Measurements from ENCODE around the gene KASH5.

Gene KASH5

DNA sequence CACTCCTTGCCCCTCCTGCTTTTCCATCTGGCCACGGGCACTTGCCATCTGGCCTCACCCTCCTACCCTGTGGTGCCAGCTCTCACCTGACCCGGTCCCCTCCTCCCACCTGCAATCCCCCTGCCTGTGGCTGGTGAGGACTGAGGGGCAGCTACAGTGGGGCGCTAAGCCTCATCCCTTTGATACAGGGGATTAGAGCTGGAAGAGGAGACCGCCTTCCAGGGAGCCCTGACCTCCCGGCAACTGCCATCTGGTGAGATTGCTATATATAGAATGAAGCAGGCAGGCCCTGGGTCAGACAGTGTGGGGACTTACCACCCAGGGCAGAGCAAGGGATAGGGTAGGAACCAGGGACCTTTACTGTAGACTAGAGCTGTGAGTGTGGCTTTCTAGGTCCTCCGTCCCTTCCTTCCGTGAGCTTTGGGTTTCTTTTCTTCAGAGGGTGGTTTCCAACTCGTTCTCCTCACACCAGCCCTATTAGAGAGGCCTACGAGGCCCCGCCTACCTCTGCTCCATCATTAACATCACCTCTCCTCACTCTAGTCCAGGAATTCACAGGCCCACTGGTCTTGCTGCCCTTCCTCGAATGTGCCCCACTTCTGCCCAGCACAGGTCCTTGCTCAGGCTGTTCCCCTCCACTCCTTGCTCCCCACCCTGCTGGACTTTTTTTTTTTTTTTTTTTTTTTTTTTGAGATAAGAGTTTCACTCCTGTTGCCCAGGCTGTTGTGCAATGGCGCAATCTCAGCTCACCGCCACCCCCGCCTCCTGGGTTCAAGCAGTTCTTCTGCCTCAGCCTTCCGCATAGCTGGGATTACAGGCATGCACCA, 7.7 kb downstream of the KASH5 start:
- DNase-seq (ENCODE audit: low read depth), result no peak

DNA sequence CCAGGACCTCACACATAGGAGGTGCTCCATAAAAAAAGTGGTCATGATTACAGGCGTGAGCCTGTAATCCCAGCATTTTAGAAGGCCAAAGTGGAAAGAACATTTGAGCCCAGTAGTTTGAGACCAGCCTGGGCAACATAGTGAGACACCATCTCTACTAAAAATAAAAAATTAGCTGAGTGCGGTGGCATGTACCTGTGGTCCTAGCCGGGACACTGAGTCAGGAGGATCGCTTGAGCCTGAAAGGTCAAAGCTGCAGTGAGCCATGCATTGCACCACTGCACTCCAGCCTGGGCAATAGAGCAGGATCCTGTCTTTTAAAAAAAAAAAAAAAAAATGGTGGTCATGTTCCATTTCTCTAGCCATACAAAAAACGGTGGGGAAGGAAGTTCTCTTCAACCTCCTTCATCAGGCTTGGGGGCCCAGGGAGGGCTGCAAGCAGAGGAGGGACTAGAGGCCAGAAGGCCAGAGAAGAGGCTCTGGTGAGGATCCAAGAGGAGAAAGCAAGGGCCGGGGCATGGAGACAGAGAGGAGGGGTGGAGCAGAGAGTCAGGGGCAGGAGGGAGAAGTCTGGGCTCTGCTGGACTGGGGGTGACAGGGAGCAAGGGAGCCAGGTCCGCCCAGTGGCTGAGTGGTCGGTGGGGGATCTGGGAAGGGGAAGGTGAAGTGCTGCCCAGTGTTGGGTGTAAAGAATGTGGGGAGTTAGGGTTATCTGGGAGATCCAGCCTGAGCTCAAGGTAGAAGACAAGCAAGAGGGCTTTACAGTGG, 8.9 kb downstream of the KASH5 start:
- no peak for DNase-seq (ENCODE audit: low read depth)

DNA sequence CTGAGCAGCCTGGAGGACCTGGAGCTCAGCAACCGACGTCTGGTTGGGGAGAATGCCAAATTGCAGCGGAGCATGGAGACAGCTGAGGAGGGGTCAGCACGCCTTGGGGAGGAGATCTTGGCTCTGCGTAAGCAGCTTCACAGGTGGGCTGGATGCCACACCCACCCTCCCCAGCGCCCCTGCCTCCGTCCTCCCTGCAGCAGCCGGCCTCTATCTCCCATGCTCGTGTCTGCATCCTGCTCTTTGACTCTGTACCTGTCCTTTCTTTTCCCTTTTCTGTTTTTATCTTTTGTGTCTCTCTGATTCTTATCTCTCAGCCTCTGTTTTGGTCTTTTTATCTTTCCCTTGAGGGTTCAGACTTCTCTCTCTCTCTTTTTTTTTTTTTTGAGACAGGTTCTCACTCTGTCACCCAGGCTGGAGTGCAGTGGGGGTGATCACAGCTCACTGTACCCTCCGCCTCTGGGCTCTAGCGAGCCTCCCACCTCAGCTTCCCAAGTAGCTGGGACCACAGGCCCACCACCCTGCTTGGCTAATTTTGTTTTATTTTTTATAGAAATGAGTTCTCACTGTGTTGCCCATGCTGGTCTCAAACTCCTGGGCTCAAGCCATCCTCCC, 10.1 kb downstream of the KASH5 start:
- DNase-seq (ENCODE audit: low read depth), result no peak

DNA sequence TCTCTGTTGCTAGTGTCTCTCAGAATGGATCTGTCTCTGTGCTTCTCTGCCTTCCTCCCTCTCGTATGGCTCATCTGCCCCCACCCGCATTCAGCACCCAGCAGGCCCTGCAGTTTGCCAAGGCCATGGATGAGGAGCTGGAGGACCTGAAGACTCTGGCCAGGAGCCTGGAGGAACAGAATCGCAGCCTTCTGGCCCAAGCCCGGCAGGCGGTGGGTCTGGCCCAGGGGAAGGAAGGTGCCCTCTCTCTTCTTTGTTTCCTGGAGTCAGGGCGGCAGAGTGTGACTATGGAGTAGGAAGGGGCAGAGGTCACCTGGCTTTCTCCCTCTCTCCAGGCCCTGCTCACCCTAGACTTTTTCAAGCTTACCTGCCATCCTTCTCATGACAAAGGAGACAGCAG, 10.9 kb downstream of the KASH5 start:
- DNase-seq (ENCODE audit: low read depth), result no peak

DNA sequence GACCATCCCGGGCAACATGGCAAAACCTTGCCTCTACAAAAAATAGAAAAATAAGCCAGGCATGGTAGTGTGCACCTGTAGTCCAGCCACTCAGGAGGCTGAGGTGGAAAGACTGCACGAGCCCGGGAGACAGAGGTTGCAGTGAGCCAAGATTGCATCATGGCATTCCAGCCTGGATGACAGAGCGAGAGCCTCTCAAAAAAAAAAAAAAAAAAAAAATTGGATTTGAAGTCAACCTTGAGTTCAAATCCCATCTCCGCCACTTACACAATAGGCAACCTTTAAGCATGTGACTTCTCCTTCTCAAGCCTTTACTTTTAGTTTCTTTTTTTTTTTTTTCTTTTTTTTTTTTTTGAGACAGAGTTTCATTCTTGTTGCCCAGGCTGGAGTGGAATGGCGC, 12.0 kb downstream of the KASH5 start:
- no peak for DNase-seq (ENCODE audit: low read depth)

DNA sequence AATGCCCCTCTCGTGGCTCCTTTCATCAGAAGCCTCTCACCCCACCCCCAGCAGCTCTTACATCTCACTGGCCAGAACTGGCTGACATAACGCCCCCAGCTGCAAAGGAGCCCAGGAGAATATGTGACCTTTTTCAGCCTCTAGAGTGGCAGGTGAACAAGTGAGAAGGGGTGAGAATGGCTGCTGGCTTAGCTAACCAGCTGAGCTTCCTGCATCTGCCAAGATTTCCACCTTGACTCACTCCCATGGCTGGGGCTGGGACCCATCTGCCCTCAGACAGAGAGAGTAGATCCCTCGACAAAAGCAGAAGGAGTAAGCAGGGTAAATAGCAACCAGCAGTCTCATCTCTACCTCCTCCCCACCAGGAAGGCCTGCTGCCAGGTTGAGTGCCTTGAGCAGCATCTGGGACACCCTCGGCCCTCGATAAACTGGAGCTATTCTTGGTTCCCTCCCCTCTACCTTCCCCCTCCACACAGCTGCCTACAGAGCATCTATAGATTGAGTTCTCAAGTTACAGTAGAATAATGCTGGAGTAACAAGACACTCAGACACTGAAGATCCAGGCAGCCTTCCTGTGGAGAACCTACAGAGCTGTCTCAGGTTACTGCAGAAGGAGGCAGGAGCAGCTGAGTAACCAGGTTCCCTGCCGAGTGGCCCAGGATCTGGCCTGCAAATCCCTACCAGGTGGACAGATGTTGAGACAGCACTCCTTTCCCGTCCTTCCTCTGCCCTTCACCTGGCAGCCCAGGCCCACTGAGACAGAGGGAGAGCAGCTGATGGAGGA, 15.5 kb downstream of the KASH5 start:
- no peak for DNase-seq (ENCODE audit: low read depth)

DNA sequence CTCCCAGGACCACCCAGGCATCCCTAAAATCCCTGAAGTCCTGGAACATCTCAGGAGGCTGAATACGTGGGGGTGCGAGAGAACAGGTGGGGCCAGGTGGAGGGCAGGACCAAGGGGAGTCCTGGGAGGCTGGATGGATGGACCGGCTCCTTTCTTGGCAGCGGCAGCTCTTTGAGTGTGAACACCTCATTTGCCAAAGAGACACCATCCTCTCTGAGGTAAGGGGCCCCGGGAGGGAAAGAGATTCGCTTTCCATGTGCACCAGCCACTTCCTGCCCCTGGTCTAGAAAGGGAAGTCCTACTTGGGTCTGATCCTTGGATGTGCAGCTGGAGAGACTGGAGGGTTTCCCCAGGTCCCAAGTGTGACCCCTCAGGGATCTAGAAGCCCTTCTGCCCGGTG, 19.0 kb downstream of the KASH5 start:
- no peak for DNase-seq (ENCODE audit: low read depth)

DNA sequence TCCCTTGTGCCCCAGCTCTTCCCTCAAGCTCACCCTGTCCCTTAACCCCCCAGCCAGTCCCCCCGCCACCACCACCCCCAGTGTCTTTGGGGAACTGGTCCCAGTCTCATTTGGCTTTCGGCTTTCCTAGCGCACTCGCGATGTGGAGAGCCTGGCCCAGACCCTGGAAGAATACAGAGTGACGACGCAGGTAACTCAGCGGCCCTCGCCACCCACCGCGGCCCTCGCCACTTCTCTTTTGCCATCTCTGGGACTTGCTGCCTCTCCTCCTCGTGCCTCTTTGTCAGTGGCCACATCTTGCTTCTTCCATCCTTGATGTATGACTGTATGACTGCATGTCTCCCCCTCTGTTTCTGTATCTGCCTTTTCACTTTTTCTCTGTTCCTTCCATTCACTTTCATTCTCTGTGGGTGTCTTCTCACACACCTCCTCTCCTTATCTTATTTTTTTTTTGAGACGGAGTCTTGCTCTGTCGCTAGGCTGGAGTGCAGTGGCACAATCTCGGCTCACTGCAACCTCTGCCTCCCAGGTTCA, 19.5 kb downstream of the KASH5 start:
- no peak for DNase-seq (ENCODE audit: low read depth)

DNA sequence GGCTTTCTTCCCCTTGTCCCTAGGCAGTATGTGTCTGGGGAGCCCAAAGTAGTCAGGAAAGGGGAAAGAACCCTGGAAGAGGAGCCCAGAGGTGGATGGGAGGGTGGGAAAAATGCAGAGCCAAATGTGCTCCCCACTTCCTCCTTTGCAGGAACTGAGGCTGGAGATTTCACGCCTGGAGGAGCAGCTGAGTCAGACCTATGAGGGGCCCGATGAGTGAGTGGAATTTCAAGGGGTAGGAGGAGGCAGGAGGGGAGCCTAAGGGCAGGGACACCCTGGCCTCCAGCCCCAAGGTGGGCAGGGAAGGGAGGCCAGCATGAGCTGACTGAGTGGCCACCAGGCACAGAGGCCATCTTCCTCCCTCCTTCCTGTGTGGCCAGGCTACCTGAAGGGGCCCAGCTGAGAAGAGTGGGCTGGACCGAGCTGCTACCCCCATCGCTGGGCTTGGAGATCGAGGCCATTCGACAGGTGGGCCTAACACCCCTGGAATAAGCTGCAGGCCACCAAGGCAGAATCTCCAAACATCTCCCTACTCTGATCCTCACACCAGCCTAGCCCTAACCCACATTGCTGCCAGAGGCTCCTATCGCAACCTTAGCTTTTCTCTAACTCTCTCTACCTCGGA, 20.9 kb downstream of the KASH5 start:
- no peak for DNase-seq (ENCODE audit: low read depth)

DNA sequence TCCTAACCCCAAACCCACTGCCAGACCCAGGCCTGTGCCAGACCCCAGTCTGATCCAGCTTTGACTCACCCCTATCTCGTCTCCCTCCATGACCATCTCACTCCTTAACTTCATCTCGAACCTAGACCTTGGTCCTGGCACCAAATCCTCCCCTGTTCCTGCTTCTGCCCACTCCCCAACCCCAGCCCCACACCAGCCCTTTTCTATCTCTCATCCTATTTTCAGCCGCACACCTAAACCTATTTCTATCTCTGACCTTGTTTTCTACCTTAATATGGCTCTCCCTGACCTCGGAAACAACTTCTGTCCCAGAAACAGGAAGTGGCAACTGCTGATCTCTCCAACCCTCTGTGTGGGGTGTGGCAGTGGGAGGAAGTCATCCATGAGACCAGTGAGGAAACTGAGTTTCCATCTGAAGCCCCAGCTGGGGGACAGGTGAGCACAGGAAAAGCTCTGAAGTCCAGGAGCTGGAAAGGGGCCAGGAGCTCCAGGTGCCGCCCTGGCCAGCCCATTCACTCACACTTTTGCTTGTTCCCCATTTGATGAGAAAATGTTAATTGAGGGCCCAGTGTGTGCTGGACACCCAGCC, 21.5 kb downstream of the KASH5 start:
- DNase-seq (ENCODE audit: low read depth), result no peak

DNA sequence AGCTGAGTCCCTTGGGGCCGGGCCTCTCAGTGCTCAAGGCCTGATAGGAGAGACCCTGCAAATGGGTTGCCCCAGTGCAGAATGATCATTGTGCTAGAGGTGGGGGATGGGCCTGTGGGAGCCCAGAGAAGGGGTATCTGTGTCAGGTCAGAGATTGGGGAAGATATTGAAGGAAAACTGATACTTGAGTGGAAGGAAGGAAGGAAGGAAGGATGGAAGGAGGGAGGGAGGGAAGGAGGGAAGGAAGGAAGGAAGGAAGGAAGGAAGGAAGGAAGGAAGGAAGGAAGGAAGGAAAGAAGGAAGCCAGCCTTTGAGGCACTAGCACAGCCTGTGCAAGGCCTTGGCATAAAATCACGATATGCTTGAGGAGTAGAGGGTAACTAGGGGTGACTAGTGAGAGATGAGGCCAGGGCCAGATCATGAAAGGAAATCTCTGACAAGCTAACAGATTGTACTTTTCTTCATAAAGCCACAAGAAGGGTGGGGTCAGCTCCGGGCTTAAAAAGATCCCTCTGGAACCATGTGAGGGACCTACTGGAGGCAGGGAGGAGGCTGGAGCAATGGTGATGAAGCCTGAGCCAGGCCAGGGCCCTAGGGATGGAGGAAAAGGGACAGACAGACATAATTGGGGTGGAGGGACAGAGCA, 23.8 kb downstream of the KASH5 start:
- no peak for DNase-seq (ENCODE audit: low read depth)

DNA sequence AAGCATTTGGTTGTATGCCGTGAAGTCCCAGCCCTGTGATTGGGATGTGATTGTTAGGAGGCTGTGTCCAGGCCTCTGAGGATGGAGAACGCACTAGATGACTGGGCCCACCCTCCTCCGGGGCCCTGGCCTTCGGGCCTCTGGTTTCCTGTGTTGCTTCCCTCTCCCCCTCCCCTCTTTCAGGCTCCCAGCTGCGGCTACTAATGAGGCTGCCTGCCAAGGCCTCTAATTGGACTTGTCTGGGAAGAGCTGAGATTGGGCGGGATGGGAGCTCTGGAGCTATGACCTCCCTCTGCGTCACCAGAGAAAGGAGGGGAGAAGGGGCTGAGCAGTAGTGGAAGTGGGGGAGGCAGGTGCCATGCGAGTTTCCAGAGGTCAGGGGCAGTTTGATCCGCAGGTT, 25.3 kb downstream of the KASH5 start:
- no peak for DNase-seq (ENCODE audit: low read depth)

DNA sequence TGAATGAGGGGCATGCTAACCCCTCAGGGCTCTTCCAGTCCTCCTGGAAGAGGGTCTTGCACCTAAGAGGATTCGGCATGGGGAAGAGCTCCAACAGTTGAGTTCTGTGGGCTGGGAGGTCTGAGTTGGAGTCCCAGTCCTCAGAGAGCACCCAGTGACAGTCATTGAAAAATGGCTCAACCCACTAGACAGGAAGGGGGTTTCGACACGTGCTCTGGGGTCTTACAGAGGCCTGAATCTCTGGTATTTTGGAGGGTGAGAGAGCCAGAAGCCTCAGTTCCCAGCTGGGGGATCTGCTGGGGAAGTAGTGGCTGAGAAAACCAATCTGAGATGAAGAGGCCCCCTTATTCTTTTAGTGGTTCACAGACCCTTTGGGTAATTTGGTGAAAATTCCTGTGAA, 26.2 kb downstream of the KASH5 start:
- DNase-seq (ENCODE audit: low read depth), result no peak

DNA sequence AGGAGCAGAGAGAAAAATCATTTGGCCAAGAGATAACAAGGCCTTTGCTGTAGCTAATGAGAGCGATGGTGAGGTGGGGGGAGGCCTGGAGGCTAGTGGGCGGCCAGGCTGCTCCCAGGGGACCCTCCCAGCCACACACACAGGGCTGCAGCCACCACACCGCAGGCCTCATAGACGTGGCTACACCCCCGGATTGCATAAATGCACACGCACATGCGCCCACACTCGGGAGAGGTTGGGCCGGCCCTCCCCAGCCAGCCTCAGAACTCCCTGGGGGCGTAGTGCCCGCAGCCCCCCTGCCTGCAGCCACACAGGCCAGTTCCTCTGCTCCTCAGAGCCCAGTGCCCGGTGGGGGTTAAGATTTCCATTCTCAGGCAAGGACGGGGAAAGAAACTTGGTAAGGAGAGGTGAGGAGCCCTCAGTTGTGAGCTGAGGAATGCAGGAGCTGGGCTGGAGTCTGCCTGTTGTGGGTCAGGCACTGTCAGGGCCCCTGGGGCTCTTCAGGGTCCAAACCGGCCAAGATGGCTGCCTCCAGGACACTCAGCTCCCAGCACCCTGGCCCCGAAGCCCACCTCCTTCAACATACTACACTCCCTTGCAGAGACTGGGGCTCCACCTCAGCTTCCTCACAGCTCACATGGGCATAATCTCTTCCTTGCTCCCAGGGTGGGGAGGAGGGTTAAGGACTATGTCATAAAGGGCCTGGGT, 27.2 kb downstream of the KASH5 start:
- DNase-seq (ENCODE audit: low read depth), result no peak

DNA sequence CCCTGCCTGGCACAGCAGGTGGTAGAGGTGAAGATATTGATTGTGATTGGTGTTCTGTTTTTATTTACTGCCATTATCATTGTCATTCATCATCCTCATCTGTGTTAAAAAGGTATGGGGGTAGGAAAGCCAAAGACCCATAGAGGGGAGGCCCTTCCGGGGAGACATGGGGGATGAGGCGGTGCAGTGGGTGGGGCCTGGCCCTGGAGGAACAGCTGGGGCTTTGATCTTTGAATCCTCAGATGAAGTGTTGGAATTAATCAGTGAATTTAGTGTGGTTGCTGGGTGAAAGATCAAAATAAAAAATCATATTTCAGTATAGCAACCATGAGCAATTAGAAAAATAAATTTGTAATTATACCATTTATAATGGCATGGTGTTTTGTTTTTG, 27.8 kb downstream of the KASH5 start:
- no peak for DNase-seq (ENCODE audit: low read depth)

DNA sequence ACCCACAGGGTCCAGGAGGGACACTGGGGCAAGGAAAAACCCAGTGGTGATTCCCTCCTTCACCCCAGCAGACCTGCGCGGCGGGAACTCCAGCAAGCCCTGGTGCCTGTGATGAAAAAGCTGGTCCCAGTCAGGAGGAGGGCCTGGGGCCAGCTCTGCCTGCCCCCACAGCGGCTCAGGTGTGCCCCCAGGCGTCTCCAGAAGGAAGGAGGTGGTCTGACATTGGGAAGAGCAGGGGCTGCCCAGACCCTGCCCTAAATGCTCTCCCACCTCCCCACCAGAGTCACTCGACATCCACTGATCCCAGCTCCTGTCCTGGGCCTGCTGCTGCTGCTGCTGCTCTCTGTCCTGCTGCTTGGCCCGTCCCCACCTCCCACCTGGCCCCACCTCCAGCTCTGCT, 29.0 kb downstream of the KASH5 start:
- no peak for DNase-seq (ENCODE audit: low read depth)

DNA sequence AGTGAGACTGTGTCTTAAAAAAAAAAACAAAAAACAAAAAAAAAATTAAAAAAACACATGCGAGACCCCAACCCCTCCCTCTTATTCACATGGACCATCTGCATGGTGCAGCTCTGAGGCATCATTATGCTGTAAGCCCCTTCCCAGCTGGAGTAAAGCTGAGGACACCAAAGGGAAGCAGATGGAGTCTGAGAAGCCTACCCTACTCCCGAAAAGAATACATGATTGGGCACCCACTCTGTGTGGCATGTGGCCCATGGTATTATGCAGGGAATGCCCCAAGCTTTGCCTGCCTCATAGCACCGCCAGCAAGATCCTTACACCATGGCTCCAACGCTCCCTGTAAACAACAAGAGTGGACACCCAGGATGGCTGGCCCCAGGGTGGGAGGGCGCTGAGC, 30.5 kb downstream of the KASH5 start:
- DNase-seq (ENCODE audit: low read depth), result no peak

DNA sequence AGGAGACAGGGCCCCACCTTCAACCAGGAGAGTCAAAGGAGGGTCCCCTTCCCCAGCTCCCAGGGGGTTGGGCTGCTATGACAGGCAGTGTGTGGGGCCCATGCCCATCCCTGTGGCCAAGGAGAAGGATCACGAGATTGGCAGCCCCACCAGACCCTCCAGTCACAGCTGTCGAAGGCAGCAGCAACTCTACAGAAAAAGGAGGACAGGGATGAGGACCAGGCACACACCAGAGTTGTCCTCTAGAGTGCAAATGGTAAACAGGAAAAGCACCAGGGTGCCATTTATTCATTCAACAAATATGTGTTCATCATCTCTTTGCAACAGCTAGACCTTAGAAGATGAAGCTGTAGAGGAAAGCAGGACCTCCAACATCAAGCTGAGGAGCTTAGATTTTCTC, 31.1 kb downstream of the KASH5 start:
- no peak for DNase-seq (ENCODE audit: low read depth)

DNA sequence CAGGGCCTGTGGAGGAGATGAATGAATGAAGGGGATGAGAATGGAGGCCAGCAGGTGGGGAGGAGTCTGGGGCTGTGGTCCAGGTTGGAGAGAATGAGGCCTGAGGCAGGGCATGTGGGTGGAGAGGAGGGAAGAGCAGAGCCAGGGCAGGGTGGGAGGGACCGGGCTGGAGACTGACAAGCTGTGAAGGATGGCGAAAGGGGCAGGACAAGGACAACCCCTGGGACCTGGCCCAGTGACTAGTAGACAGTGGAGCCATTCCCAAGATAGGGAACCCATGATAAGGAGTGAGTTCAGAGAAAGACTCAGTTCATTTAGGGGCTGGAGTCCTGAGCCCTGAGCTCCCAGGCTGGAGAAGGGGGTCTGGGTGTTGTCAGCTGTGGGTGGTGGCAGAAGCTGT, 32.2 kb downstream of the KASH5 start:
- DNase-seq (ENCODE audit: low read depth), result no peak

All from stimulated activated CD8-positive, alpha-beta memory T cell treated with anti-CD3 and anti-CD28 coated beads, Interleukin-12 subunit alpha, Interleukin-12 subunit beta, amount 100 ng/mL, for 1 hour (primary cell).